ENCODE measurements around the gene SECISBP2L. TPM values are rescaled to one million over a fixed set of nuclear protein-coding genes. Genes with fewer than 3 reads are reported as not detected.

The SECISBP2L gene
- total RNA-seq, 1 donor from 2014 or later, result 58.9 TPM

DNA sequence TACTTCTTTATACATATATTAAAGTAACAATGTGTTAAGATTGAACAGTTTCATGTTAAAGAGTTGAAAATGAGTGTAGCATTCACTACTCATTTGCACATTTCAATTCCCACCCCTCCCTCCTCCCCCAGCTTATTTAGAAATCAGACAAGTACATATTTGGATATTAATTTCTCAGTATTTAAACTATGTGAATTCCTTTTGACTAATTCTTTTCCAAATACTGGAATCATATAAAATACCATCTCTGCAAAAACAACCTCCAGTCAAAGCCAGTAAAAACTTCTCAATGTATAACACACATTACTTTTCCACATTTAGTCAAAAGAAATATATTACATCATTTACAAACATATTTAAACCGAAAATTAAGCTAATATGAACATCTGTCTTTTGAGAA lies 57.1 kb downstream of the SECISBP2L start:
- Mint-ChIP-seq H3K4me1 (peaks cover 17% of the 10 kb centered on the region), H3K36me3 (peaks cover 22% of the 10 kb centered on the region), H3K9me3 (no peaks in the 10 kb centered on the region), H3K4me3 (no peak overlapping the region), H3K27me3 (ENCODE audit: low read depth) (no peaks in the 10 kb centered on the region), H3K27ac (no peak overlapping the region)
- TF ChIP-seq CTCF (IDR thresholded peaks at IDR 0.05; ENCODE audit: unreplicated experiment), result no peak
- no peak for DNase-seq (ENCODE audit: low spot score in 2 of 2, unreplicated experiment in 2 of 2)

DNA sequence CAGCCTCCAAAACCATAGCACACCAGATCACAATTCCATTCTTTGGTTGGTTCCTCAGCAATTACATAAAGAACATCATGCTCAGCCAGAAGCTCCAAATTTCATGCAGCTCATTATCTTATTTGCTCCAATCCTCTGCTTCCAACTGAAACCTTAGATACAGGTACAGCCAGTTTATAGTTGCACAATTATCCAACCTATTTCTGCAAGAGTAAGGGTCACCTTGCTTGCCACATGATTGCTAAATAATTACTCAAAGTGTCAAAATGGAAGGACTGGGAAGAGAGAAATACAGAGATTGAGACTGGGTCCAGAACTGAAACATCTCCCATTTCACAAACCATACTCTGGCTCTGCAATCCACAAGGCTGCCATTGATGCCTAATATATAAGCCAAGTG lies 59.1 kb downstream of the SECISBP2L start:
- Mint-ChIP-seq H3K27me3 (ENCODE audit: low read depth) (no peaks in the 10 kb centered on the region), H3K9me3 (no peaks in the 10 kb centered on the region), H3K27ac (no peak overlapping the region), H3K4me1 (peaks cover 23% of the 10 kb centered on the region), H3K36me3 (peaks cover 15% of the 10 kb centered on the region), H3K4me3 (no peak overlapping the region)
- no peak for DNase-seq (ENCODE audit: low spot score in 2 of 2, unreplicated experiment in 2 of 2)
- TF ChIP-seq CTCF (IDR thresholded peaks at IDR 0.05; ENCODE audit: unreplicated experiment), result no peak

DNA sequence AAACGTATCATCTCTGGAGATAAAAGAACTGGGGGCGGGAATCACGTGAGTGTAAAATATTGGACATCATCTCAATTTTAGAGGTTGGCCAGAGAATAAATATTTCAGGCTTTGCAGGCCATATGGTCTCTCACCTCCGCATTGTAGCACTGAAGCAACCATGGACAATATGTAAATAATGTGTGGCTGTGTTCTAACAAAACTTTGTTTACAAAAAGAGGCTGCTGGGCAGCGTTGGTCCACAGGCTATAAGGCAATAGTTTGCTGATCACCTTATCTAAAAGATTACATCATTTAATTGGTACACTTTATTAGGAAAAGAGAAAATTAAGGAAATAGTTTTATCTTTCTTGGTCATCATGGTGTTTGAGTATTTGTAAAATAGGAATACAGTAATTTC lies 60.0 kb downstream of the SECISBP2L start:
- Mint-ChIP-seq H3K27me3 (ENCODE audit: low read depth) (no peaks in the 10 kb centered on the region), H3K4me1 (peaks cover 26% of the 10 kb centered on the region), H3K27ac (no peak overlapping the region), H3K9me3 (no peaks in the 10 kb centered on the region), H3K4me3 (no peak overlapping the region), H3K36me3 (peaks cover 10% of the 10 kb centered on the region)
- no peak for TF ChIP-seq CTCF (IDR thresholded peaks at IDR 0.05; ENCODE audit: unreplicated experiment)
- no peak for DNase-seq (ENCODE audit: low spot score in 2 of 2, unreplicated experiment in 2 of 2)

GRCh38 chr15:48985516-48985915 lies 60.7 kb downstream of the SECISBP2L start:
- Mint-ChIP-seq H3K27ac (peak overlapping the region; percentile 41), H3K36me3 (peaks cover 7% of the 10 kb centered on the region), H3K9me3 (no peaks in the 10 kb centered on the region), H3K4me1 (peaks cover 26% of the 10 kb centered on the region), H3K27me3 (ENCODE audit: low read depth) (no peaks in the 10 kb centered on the region), H3K4me3 (no peak overlapping the region)
- DNase-seq (ENCODE audit: low spot score in 2 of 2, unreplicated experiment in 2 of 2), result no peak
- TF ChIP-seq CTCF (IDR thresholded peaks at IDR 0.05; ENCODE audit: unreplicated experiment), result no peak

DNA sequence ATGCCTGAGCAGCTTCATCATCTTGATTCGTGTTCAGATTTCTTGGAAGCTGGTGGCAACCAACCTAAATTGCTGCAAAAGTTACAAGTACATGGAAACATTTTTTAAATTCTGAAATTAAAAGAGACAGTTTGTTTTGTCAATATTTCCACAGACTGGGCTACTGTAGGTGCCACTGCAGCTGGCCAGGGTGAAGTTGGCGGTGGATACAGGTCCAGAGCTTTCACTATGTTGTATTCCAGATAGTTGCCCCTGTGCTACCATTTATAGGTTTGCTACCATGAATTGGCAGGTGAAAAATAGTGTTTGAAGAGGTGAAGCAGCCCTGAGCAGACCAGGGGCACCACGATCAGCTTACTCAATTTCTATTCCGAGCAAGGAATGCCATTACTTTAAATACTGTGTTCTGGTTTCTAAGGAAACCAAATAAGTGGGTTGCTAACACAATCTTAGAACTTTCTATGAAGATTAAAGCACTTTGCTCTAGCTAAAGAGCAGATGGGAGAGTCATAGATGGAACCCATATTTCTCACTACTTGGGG lies 61.4 kb downstream of the SECISBP2L start:
- Mint-ChIP-seq H3K4me1 (peaks cover 26% of the 10 kb centered on the region), H3K9me3 (no peaks in the 10 kb centered on the region), H3K4me3 (no peak overlapping the region), H3K36me3 (peaks cover 3% of the 10 kb centered on the region), H3K27me3 (ENCODE audit: low read depth) (no peaks in the 10 kb centered on the region), H3K27ac (peak overlapping the region; percentile 41)
- no peak for DNase-seq (ENCODE audit: low spot score in 2 of 2, unreplicated experiment in 2 of 2)
- no peak for TF ChIP-seq CTCF (IDR thresholded peaks at IDR 0.05; ENCODE audit: unreplicated experiment)

Measured in mesothelial cell of epicardium (in vitro differentiated cells).